PC-9 (cell line): Measurements from ENCODE around the gene OXSR1. TPM values are rescaled to one million over a fixed set of nuclear protein-coding genes. Genes with fewer than 3 reads are reported as not detected.

ENCODE experiments used
- BruUV-seq: library from RNA; stranded (reverse); fragments of 400-500 nt; replicated peaks from 2 replicates; lab custom pipeline; 2021; lab: Mats Ljungman, UMichigan
- CTCF ChIA-PET: fragments of 300-600 bp; sonication (Branson Sonifier 250); formaldehyde crosslinking; loops from one replicate; lab custom pipeline; 2022; ENCODE audit warnings: antibody characterized with exemption; lab: Charles Lee
- POLR2A ChIA-PET: fragments of 300-600 bp; sonication (Branson Sonifier 250); formaldehyde crosslinking; loops from one replicate; lab custom pipeline; 2022; ENCODE audit warnings: antibody characterized with exemption; ENCODE audit not compliant: unreplicated experiment; lab: Charles Lee
- DNase-seq, 2 experiments: peaks; one replicate each; pipeline versions ENCODE4 v3.0.0 to v3.0.0-alpha.2; 2015 to 2022; ENCODE audit warnings: mixed read lengths in 1 of 2
- H2AFZ ChIP-seq: fragments of 200-600 bp; sonication (generic); 2 replicates; pipeline ENCODE4 v1.8.1; 2017; ENCODE audit warnings: antibody characterized with exemption
- H3F3A ChIP-seq: fragments of 200-600 bp; sonication (generic); 2 replicates; pipeline ENCODE4 v1.8.1; 2017; ENCODE audit warnings: antibody characterized with exemption, mild to moderate bottlenecking, low read depth; ENCODE audit not compliant: insufficient read depth
- H3K27ac ChIP-seq: fragments of 200-600 bp; sonication (generic); 2 replicates; pipeline ENCODE4 v1.6.1; 2016; ENCODE audit warnings: mixed run types
- H3K27me3 ChIP-seq: fragments of 200-600 bp; sonication (generic); 2 replicates; pipeline ENCODE4 v1.6.1; 2016; ENCODE audit warnings: low read depth, mixed run types; ENCODE audit not compliant: insufficient read depth
- H3K36me3 ChIP-seq: fragments of 200-600 bp; sonication (generic); 2 replicates; pipeline ENCODE4 v1.6.1; 2016; ENCODE audit warnings: low read depth, mixed run types
- H3K4me1 ChIP-seq: fragments of 200-600 bp; sonication (generic); replicated peaks from 2 replicates; pipeline ENCODE4 v1.6.1; 2016; ENCODE audit warnings: mixed run types; ENCODE audit not compliant: insufficient read depth
- H3K4me2 ChIP-seq: fragments of 200-600 bp; sonication (generic); 2 replicates; pipeline ENCODE4 v1.6.1; 2017; ENCODE audit warnings: mixed run types
- H3K4me3 ChIP-seq: fragments of 200-600 bp; sonication (generic); 2 replicates; pipeline ENCODE4 v1.6.1; 2016; ENCODE audit warnings: mixed run types
- H3K79me2 ChIP-seq: fragments of 200-600 bp; sonication (generic); 2 replicates; pipeline ENCODE4 v1.6.1; 2017; ENCODE audit warnings: low read depth, mixed run types
- H3K9me2 ChIP-seq: fragments of 200-600 bp; sonication (generic); 2 replicates; pipeline ENCODE4 v1.8.1; 2017; ENCODE audit warnings: mild to moderate bottlenecking; ENCODE audit not compliant: insufficient read depth
- H3K9me3 ChIP-seq: fragments of 200-600 bp; sonication (generic); 2 replicates; pipeline ENCODE4 v1.8.1; 2016; ENCODE audit warnings: low read depth; ENCODE audit not compliant: insufficient read depth
- H4K20me1 ChIP-seq: fragments of 200-600 bp; sonication (generic); 2 replicates; pipeline ENCODE4 v1.8.1; 2017; ENCODE audit not compliant: insufficient read depth
- EZH2 ChIP-seq: fragments of 200-600 bp; sonication (generic); IDR thresholded peaks from 2 replicates; pipeline ENCODE4 v1.8.0; 2017; ENCODE audit warnings: antibody characterized with exemption, low read depth
- intact Hi-C: fragments of 100-400 bp; cut with micrococcal nuclease; formaldehyde crosslinking; loops from one replicate; pipeline ENCODE4 v1.10.0; 2022; ENCODE audit not compliant: unreplicated experiment
- total RNA-seq: library from RNA; stranded (reverse); gene quantifications from 2 replicates; pipeline ENCODE4 v1.2.3, GENCODE V29; 2021
- TF ChIP-seq, protein P1 (sequence below): fragments of 200-600 bp; sonication (generic); conservative IDR thresholded peaks from 2 replicates; pipeline ENCODE4 v1.6.1; 2017; ENCODE audit warnings: mixed run types, antibody characterized with exemption, mild to moderate bottlenecking, moderate library complexity

The OXSR1 gene
- total RNA-seq, 1 experiment from 2014 or later = 54.3 TPM

DNA sequence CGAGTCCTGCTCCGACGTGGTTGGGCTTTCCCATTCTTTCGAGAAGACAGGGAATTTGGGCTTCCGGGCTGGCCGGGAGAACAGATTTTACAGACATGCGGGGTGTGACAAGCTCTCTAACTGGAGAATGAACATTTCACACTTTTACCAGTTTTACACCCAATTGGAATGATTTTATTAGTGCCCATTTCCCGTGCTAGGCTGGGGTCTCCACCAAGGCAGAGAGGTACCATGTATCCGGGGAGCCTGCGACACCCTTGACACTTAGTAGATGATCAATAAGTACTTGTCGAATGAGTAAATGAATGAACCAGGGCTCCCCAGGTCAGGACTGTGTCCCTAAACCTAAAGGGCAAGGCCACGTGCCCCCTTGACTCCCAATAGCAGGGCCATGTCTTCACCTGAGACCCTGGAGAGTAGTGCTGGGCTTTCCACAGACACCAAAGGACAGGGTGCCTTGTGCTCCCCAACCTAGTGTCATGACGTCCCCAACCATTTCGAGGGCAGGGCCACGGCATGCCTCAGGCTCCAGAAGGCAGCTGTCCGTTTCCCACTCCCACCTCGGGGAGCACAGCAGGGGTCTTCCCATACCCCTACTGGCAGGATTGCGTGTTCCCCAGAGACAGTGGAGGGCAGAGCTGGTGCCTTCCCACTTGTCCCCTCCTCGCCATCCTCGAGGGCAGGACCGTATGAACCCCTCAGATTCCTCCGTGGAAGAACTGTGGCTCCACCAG lies 27.6 kb upstream of the OXSR1 start:
- ChIA-PET POLR2A (interaction anchor here (0.6 to 1.2 kb wide), 4 partner anchors 27 to 232 kb away, joined by 3 to 10 read pairs (median 6); partner anchors contain the start of gene OXSR1), CTCF (interaction anchor here (1.1 kb wide), 1 partner anchor 141 kb away, joined by 8 read pairs; no protein-coding TSS in a partner anchor)
- peak overlapping the region; percentile 98 for H3K4me3 ChIP-seq
- peaks cover 45% of the 10 kb centered on the region; the same call in 1 of the 2 replicates for H3F3A ChIP-seq
- H4K20me1 ChIP-seq = no peaks in the 10 kb centered on the region
- H3K4me1 ChIP-seq = peaks cover 71% of the 10 kb centered on the region
- H2AFZ ChIP-seq = peak overlapping the region; percentile 93
- H3K79me2 ChIP-seq = peaks cover 44% of the 10 kb centered on the region
- no peak for DNase-seq
- no peaks in the 10 kb centered on the region for H3K27me3 ChIP-seq
- peak overlapping the region; percentile 69 for H3K27ac ChIP-seq
- no peak for TF ChIP-seq EZH2
- TF ChIP-seq, protein P1, sequence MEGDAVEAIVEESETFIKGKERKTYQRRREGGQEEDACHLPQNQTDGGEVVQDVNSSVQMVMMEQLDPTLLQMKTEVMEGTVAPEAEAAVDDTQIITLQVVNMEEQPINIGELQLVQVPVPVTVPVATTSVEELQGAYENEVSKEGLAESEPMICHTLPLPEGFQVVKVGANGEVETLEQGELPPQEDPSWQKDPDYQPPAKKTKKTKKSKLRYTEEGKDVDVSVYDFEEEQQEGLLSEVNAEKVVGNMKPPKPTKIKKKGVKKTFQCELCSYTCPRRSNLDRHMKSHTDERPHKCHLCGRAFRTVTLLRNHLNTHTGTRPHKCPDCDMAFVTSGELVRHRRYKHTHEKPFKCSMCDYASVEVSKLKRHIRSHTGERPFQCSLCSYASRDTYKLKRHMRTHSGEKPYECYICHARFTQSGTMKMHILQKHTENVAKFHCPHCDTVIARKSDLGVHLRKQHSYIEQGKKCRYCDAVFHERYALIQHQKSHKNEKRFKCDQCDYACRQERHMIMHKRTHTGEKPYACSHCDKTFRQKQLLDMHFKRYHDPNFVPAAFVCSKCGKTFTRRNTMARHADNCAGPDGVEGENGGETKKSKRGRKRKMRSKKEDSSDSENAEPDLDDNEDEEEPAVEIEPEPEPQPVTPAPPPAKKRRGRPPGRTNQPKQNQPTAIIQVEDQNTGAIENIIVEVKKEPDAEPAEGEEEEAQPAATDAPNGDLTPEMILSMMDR = no peak
- H3K9me2 ChIP-seq = no peaks in the 10 kb centered on the region
- no peaks in the 10 kb centered on the region; the same call in 1 of the 2 replicates for H3K36me3 ChIP-seq
- intact Hi-C loops = loop anchor here (1.0 to 10.0 kb wide), 6 partner anchors 17 to 1145 kb away; partner anchors contain the start of genes ACVR2B, EPM2AIP1, MLH1 and OXSR1
- no peaks in the 10 kb centered on the region for H3K9me3 ChIP-seq
- BruUV-seq = TSS peak; percentile 89
- H3K4me2 ChIP-seq = peak overlapping the region; percentile 97

DNA sequence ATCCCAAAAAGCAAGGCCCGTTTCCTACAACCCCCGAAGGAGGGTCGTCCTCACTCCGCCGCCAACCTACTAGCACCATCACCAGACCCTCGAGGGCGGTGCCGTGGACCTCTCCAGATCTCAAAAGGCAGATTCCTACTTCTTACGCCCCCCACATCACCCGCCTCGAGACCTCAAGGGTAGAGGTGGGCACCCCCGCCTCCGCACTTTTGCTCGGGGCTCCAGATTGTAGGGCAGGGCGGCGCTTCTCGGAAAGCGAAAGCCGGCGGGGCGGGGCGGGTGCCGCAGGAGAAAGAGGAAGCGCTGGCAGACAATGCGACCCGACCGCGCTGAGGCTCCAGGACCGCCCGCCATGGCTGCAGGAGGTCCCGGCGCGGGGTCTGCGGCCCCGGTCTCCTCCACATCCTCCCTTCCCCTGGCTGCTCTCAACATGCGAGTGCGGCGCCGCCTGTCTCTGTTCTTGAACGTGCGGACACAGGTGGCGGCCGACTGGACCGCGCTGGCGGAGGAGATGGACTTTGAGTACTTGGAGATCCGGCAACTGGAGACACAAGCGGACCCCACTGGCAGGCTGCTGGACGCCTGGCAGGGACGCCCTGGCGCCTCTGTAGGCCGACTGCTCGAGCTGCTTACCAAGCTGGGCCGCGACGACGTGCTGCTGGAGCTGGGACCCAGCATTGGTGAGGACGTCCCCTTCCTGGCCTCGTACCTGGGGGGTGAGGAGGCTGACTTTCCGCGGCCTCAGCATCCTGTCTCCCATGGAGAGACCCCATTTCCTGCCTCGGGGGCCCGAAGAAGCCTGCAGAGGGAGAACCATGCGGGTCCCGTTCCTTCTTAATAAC lies 26.8 kb upstream of the OXSR1 start, which contains the start of gene MYD88:
TSS of gene MYD88 (plus strand) at position 313 of the 842 bp plus-strand sequence. CDS start at position 353, 40 bp downstream.
- peak within 1 kb of the TSS; percentile 98 for H3K4me3 ChIP-seq
- no TSS peak for BruUV-seq
- ChIA-PET POLR2A (interaction anchor here (0.7 kb wide), 2 partner anchors 10 to 27 kb away, joined by 5 to 8 read pairs; partner anchors contain the start of gene OXSR1), CTCF (no interaction called here)
- no peaks in the 10 kb centered on the region for H3K27me3 ChIP-seq
- TF ChIP-seq EZH2 = no peak
- TF ChIP-seq, protein P1 = no peak
- peak within 1 kb of the TSS; percentile 69 for H3K27ac ChIP-seq
- H3K4me2 ChIP-seq = peak within 1 kb of the TSS; percentile 97
- H2AFZ ChIP-seq = peak within 1 kb of the TSS; percentile 93
- peaks cover 44% of the 10 kb centered on the region for H3K79me2 ChIP-seq
- intact Hi-C loops = loop anchor here (5.0 to 10.0 kb wide), 4 partner anchors 109 to 1146 kb away; partner anchors contain the start of genes ACVR2B, EPM2AIP1 and MLH1
- H3K36me3 ChIP-seq = no peaks in the 10 kb centered on the region; the same call in 1 of the 2 replicates
- peaks cover 63% of the 10 kb centered on the region for H3K4me1 ChIP-seq
- H3K9me3 ChIP-seq = no peaks in the 10 kb centered on the region
- H3K9me2 ChIP-seq = no peaks in the 10 kb centered on the region
- peak in 1 of 2 experiments; percentile 70 for DNase-seq
- peaks cover 38% of the 10 kb centered on the region; the same call in 1 of the 2 replicates for H3F3A ChIP-seq
- H4K20me1 ChIP-seq = no peaks in the 10 kb centered on the region

DNA sequence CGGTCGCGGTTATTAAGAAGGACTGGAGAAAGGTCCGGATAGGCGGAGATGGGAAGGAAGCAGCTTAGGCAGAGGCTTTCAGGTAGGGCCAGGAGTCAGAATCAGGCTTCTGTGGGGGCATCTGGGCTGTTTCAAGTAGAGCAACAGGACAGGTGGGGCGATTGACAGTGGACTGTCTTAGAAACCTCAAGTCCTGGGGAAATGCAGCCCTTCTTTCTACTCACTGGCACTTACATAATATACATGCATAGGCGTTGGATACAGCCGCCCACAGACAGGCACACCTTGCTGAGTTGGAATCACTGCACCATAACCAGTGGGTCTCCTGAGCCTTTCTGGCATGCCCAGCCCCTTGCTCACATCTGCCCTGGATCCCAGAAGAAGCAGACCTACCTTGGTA lies 26.1 kb upstream of the OXSR1 start:
- no TSS peak for BruUV-seq
- CTCF ChIA-PET = no interaction called here
- Histone ChIP-seq H3K27me3 (no peaks in the 10 kb centered on the region), H2AFZ (peak overlapping the region; percentile 93), H3K4me1 (peaks cover 57% of the 10 kb centered on the region), H3K36me3 (no peaks in the 10 kb centered on the region; the same call in 1 of the 2 replicates), H3K4me3 (peak overlapping the region; percentile 98), H3K27ac (no peak overlapping the region), H3F3A (peaks cover 32% of the 10 kb centered on the region; the same call in 1 of the 2 replicates), H3K4me2 (peak overlapping the region; percentile 97), H3K9me3 (no peaks in the 10 kb centered on the region), H3K9me2 (no peaks in the 10 kb centered on the region), H3K79me2 (peaks cover 40% of the 10 kb centered on the region), H4K20me1 (no peaks in the 10 kb centered on the region)
- TF ChIP-seq, protein P1 = no peak
- no peak for TF ChIP-seq EZH2
- no peak for DNase-seq
- intact Hi-C loops = loop anchor here (5.0 to 10.0 kb wide), 4 partner anchors 108 to 1147 kb away; partner anchors contain the start of genes ACVR2B, EPM2AIP1 and MLH1
- POLR2A ChIA-PET = interaction anchor here (0.7 kb wide), 1 partner anchor 9 kb away, joined by 5 read pairs; no protein-coding TSS in a partner anchor
